ENCODE data around the gene IGF2R.

Gene IGF2R

GRCh38 chr6:160028487-160029275, 59.8 kb downstream of the IGF2R start:
- DNase-seq (ENCODE audit: low spot score): no peak

- DNase-seq (ENCODE audit: low spot score): no peak
These were observed 60.6 kb downstream of the IGF2R start for GRCh38 chr6:160029525-160029924.

GRCh38 chr6:160030103-160030502, 61.2 kb downstream of the IGF2R start:
- no peak for DNase-seq (ENCODE audit: low spot score)

DNA sequence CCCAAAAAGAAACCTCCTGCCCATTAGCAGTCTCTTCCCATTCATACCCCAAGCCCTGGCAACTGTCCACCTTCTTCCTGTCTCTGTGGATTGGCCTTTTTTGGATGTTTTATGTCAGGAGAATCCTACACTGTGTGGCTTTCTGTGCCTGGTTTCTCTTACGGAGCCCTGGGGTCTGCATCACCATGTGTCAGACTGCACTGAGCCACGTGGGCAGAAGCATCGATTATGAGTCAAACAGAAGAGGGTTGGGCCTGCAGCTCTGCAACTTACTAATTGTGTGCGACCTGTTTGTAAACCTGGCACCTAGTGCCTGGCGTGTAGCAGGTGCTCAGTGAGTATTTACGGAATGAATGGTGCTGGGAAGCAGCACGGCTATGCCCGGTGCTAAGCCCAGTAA, 62.6 kb downstream of the IGF2R start:
- no peak for DNase-seq (ENCODE audit: low spot score)

- peak; percentile 59 for DNase-seq (ENCODE audit: low spot score)
These were observed 63.0 kb downstream of the IGF2R start for GRCh38 chr6:160031871-160032270.

GRCh38 chr6:160032538-160032937, 63.7 kb downstream of the IGF2R start:
- DNase-seq (ENCODE audit: low spot score): no peak

GRCh38 chr6:160034036-160034930, 65.4 kb downstream of the IGF2R start:
- no peak for DNase-seq (ENCODE audit: low spot score)

DNA sequence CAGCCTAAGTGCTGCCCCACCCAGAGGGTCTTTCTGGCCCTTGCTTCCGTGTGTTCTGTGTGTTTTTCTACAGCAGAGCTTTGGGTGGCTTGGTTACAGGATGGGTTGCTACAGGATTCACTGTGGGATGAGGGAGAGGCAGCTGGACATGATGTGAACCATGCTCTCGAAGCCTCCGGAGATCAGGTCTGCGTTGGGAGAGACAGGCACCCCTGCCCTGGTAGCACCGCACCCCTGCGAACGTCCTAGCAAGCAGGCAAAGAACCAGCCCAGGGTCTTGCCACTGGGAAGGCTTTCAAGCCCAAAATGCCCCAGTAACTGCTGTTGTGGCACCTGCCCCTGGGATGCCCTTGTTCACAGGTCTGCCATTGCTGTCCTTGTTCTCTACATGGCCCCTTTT, 66.4 kb downstream of the IGF2R start:
- DNase-seq (ENCODE audit: low spot score): no peak

DNA sequence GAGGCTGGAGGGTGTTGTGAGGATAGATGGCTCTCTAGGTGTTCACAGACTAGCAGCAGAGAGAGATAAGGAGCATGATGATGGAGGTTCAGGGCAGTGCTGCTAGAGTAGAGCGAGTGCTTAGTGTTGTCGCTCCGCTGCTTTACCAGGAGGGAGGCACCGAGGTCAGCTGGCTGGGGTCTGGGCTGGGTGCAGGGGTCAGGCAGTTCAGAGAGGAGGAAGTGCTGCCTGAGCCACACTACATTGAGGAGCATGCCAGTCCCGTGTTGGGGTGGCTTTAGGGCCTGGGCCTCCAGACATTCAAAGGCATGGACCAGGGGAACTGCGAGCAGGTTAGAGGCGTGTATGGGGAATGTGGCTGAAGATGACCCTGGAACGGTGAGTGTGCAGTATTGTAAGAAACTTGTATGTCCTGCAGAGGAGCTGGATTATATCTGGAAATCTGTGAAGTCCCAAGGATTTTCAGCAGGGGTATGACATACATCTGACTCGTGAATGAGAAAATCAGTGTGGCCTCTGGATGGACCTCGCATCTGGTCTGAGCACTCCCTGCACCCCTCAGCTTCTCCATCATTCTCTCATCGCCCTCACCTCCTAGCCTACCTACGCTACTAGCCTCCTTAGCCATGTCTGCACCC, 66.9 kb downstream of the IGF2R start:
- DNase-seq (ENCODE audit: low spot score): no peak

GRCh38 chr6:160036331-160036695, 67.4 kb downstream of the IGF2R start:
- DNase-seq (ENCODE audit: low spot score): no peak

- DNase-seq (ENCODE audit: low spot score): no peak
These were observed 67.9 kb downstream of the IGF2R start for GRCh38 chr6:160036790-160037206.

DNA sequence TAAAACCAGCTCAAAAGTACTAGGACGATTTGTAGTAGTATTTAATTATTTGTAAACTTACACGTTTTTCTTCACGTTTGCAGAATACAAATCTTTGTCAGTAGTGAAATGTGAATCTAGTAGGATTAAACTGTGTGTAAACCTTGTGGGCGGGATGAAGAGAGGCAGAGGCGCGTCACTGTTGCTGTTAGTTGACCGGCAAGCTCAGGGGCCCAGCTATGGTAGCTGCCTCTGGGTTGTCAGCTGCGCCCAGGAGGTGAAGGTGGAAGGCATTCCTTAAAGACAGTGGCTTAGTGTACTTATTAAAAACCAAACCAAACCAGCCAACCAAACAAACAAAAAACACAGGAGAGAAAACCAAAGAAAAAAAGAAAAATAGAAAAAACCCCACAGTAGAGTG, 69.6 kb downstream of the IGF2R start:
- DNase-seq (ENCODE audit: low spot score): no peak

DNA sequence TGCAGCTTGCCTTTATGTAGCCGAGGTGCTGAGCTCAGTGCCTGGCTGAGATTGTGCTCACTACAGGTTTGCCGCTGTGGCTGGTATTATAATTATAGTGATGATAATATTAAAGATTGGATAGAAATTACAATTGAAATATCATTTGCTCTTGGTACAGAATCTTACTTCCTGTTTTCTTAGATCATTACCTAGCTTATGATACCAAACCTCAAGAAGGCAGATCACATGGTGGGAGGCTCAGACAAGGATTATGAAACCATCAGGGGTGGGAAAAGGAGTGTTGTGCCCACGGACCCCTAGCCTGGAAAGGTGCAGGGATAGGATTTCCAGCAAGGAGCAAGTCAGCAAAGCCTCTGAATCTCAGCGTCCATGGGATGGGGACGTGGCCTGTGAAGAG, 70.6 kb downstream of the IGF2R start:
- no peak for DNase-seq (ENCODE audit: low spot score)

DNA sequence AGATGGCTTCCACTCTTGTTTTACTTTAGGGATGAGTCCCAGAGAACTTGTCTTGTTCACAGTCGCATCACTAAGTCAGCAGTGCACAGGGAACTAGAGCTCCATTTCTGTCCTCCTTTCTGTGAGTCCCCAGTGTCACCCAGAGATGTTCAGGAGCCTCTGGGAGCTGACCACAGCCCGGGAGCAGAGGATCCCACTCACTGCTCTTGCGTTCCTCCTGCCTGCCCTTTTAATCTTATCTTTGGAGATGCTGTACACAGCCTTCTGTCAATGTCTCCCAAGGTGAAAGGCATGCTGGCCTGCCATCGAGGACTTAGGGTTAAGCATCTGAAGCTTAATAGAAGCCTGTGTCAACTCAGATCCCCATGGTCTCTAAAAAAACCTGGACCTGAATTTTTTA, 71.2 kb downstream of the IGF2R start:
- no peak for DNase-seq (ENCODE audit: low spot score)

DNA sequence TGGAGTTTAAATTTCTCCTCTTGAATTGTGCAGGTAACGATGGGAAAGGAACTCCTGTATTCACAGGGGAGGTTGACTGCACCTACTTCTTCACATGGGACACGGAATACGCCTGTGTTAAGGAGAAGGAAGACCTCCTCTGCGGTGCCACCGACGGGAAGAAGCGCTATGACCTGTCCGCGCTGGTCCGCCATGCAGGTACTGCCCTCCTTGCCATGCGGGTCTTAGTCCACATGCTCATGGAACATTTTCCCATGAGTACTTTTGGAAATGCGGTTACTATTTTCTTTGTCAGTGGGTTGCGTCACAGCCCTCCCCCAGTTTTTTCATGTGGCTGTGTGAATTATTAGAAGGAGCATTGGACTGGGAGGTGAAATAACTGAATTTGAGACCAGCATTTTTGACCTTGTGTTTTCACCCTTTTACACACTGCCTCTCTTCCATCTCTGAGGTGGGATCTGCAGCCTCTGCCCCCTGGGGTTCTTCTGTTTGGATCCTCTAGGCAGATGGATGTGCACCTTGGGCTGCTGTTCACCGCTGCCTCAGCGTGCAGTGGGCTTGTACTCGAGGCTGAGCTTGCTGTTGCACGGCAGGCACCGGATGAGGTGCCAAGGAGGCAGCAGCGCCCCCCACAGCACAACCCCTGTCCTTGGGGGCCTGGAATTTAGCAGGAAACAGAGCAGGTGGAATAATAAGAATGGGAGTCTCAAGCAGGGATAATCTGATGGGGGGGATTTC, 71.8 kb downstream of the IGF2R start:
- DNase-seq (ENCODE audit: low spot score): no peak

GRCh38 chr6:160041608-160042007, 72.7 kb downstream of the IGF2R start:
- peak; percentile 17 for DNase-seq (ENCODE audit: low spot score)

- DNase-seq (ENCODE audit: low spot score): peak; percentile 23
These were observed 73.3 kb downstream of the IGF2R start for GRCh38 chr6:160042014-160042773.

DNA sequence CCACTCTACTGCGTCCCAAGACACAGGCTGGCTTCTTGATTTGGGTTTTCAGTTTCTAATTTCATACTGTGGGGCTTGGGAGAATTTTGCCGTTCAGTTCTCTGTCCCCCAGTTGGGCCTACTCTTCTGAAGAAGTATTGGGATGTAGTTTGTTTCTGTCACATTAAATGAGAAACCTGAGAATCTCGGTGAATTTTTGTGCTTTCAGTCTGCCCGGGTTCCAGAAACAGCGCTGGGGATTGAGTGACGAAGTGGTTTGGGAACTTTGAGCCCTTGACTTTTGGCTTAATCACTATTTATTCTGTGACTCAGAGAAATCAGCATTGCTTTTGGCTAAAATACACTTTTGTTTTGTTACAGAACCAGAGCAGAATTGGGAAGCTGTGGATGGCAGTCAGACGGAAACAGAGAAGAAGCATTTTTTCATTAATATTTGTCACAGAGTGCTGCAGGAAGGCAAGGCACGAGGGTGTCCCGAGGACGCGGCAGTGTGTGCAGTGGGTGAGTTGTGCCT, 74.0 kb downstream of the IGF2R start:
- DNase-seq (ENCODE audit: low spot score): no peak

DNA sequence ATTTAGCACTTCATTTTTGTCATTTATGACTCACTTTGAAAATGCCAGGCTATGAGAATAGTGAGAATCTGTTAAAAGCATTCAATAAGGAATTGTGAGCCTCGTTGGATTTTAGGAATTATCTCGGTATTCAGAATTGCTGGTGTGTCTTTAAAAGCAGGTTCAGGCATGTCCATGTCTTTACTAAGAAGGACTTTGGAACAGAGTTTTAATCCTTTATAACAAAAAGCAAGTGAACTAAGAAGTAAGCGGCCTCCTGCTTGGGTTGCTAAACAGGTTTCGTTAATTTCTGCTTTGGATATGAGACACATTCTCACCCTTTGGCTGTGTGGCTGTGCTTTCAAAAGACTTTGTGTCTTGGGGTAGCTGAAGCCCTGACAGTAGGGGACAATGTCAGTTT, 74.9 kb downstream of the IGF2R start:
- no peak for DNase-seq (ENCODE audit: low spot score)

DNA sequence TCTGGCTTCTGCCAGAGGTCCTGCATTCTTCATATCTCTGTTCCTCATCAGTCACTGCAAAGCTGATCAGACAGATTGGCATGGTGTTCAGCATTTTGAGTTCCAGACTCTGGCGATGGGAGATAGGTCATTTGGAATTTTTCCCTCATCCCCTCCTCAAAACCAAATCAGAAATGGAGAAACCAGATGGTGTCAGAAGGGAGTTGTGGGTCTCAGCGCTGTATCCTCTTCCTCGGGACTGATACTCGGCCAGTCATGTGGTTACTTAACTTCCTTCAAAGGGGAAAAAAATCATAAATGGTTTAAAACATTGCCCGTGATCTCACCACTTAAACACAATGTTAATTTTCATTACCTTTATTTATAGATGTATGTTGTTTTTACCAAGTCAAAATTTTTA, 75.8 kb downstream of the IGF2R start:
- no peak for DNase-seq (ENCODE audit: low spot score)

GRCh38 chr6:160048471-160048870, 79.6 kb downstream of the IGF2R start:
- DNase-seq (ENCODE audit: low spot score): no peak
